ENCODE measurements around the gene RAB13. TPM values are rescaled to one million over a fixed set of nuclear protein-coding genes. Genes with fewer than 3 reads are reported as not detected.

Gene RAB13
- total RNA-seq, 1 experiment from 2014 or later: 50.7 TPM

- no peaks in the 10 kb centered on the region; the same call in 1 of the 2 replicates for H3K36me3 ChIP-seq (replicated peaks; ENCODE audit: control insufficient read depth, insufficient read depth, low read length)
- no peaks in the 10 kb centered on the region for H3K27me3 ChIP-seq (ENCODE audit: control insufficient read depth, insufficient read depth, low read length)
- DNase-seq: no peak
- peak overlapping the region; percentile 69 for H3K4me3 ChIP-seq (ENCODE audit: insufficient read depth, low read depth, low read length)
Observed at GRCh38 chr1:153968408-153968807, 17.7 kb downstream of the RAB13 start.

GRCh38 chr1:153968000-153968363 is 18.2 kb downstream of the RAB13 start:
- Histone ChIP-seq H3K4me3 (ENCODE audit: insufficient read depth, low read depth, low read length) (peak overlapping the region; percentile 69), H3K36me3 (replicated peaks; ENCODE audit: control insufficient read depth, insufficient read depth, low read length) (no peaks in the 10 kb centered on the region; the same call in 1 of the 2 replicates), H3K27me3 (ENCODE audit: control insufficient read depth, insufficient read depth, low read length) (no peaks in the 10 kb centered on the region)
- peak; percentile 55 for DNase-seq

GRCh38 chr1:153967107-153967999 is 18.8 kb downstream of the RAB13 start, which contains the start of gene CREB3L4:
Gene CREB3L4, plus strand, starts transcription at chr1:153967902. Its CDS starts 624 bp downstream, at chr1:153968526.
- peak; percentile 93 for DNase-seq
- Histone ChIP-seq H3K4me3 (ENCODE audit: insufficient read depth, low read depth, low read length) (peak within 1 kb of the TSS; percentile 69), H3K36me3 (replicated peaks; ENCODE audit: control insufficient read depth, insufficient read depth, low read length) (no peaks in the 10 kb centered on the region; the same call in 1 of the 2 replicates), H3K27me3 (ENCODE audit: control insufficient read depth, insufficient read depth, low read length) (no peaks in the 10 kb centered on the region)

- DNase-seq: peak; percentile 86
- no peaks in the 10 kb centered on the region for H3K27me3 ChIP-seq (ENCODE audit: control insufficient read depth, insufficient read depth, low read length)
Observed at GRCh38 chr1:153963850-153964331, 22.2 kb downstream of the RAB13 start.

DNA sequence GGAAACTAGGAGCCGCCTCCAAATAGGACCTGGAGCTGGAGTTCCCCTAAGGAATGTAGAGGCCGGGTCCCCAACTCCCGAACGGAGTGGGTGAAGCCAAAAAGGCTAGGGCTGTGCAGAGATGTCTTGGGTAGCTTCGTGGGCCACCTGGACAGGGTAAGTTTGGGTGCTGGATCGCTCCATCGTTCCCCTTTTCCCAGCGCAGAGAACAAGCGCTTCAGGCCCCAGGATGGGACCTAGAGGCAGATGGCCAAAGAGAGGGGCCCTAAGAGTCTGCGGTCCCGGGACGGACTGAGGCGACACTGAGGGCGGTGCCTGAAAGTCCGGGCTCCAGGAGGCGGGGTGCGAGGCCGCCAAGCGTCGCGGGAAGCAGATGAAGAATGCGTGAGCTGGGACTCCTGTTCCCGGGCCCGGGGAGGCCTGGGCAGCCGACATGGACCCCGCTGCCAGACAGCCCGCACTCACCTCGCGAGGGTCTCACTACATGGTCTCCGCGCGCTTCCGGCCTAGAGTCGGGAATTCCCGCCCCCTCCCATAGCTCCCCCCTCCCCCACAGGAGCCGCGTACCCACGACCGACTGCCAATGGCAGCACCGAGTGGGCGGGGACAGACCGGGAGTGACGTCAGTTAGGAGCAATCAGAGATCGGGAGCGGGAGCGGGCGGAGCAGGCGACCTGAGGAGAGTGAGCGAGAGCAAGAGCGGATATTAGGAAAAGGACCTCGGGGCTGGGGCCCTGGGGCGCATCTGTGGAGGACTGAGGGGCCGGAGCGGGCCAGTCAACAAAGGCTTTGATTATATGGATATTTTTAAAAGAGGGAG is 22.9 kb downstream of the RAB13 start, which contains the start of gene SLC39A1:
SLC39A1 (minus strand) TSS at position 508 of the 820 bp plus-strand sequence. CDS start 822 bp downstream, outside the sequence.
- Histone ChIP-seq H3K36me3 (replicated peaks; ENCODE audit: control insufficient read depth, insufficient read depth, low read length) (peaks cover 24% of the 10 kb centered on the region), H3K27me3 (ENCODE audit: control insufficient read depth, insufficient read depth, low read length) (no peaks in the 10 kb centered on the region), H3K4me3 (ENCODE audit: insufficient read depth, low read depth, low read length) (peak within 1 kb of the TSS; percentile 98)
- peak; percentile 98 for DNase-seq

More at GRCh38 chr1:153963850-153964331, 22.2 kb downstream of the RAB13 start:
- Histone ChIP-seq H3K4me3 (ENCODE audit: insufficient read depth, low read depth, low read length) (peak overlapping the region; percentile 53), H3K36me3 (replicated peaks; ENCODE audit: control insufficient read depth, insufficient read depth, low read length) (peaks cover 24% of the 10 kb centered on the region)

- H3K4me3 ChIP-seq (ENCODE audit: insufficient read depth, low read depth, low read length): peak overlapping the region; percentile 98
- DNase-seq: peak; percentile 60
- H3K27me3 ChIP-seq (ENCODE audit: control insufficient read depth, insufficient read depth, low read length): no peaks in the 10 kb centered on the region
- peaks cover 24% of the 10 kb centered on the region for H3K36me3 ChIP-seq (replicated peaks; ENCODE audit: control insufficient read depth, insufficient read depth, low read length)
Observed at GRCh38 chr1:153962088-153963029, 23.8 kb downstream of the RAB13 start.

DNA sequence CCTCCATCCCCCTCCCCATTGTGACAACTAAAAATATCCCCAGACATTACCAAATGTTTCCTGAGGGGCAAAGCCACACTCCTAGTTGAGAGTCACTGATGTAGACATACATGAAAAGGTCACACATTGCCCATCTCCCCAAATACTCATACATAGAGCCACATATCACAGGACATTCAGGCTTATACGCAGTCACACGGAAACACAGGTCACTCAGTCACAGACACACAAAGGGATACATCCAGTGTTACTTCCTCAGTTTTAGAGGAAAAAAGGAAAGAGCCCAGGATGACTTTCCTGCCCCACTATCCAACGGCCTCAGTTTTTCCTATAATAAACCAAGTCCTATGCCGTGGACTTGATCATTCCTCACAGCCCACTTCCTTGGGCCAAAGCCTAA is 24.7 kb downstream of the RAB13 start:
- Histone ChIP-seq H3K36me3 (replicated peaks; ENCODE audit: control insufficient read depth, insufficient read depth, low read length) (peaks cover 24% of the 10 kb centered on the region), H3K27me3 (ENCODE audit: control insufficient read depth, insufficient read depth, low read length) (no peaks in the 10 kb centered on the region), H3K4me3 (ENCODE audit: insufficient read depth, low read depth, low read length) (peak overlapping the region; percentile 98)
- DNase-seq: no peak

DNA sequence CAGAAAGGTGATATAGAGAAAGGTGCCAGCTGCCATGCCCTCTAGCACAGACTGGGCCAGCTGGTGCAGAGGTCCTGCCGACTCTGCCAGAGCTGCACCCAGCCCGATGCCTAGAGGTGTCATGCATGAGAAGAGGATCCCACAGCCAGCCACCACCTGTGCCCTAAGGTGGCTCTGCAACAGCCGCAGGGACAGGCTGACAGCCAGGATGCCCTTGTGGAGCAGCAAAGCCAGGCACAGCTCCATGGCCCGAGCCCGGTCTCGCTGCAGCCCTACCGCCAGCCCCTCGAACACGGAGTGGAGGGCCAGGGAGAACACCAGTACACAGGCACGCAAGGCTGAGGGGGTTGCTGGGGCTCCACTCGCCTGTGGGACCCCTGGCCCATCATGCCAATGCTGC is 25.9 kb downstream of the RAB13 start:
- H3K4me3 ChIP-seq (ENCODE audit: insufficient read depth, low read depth, low read length): no peak overlapping the region
- H3K27me3 ChIP-seq (ENCODE audit: control insufficient read depth, insufficient read depth, low read length): no peaks in the 10 kb centered on the region
- H3K36me3 ChIP-seq (replicated peaks; ENCODE audit: control insufficient read depth, insufficient read depth, low read length): peaks cover 24% of the 10 kb centered on the region
- DNase-seq: peak; percentile 7

DNA sequence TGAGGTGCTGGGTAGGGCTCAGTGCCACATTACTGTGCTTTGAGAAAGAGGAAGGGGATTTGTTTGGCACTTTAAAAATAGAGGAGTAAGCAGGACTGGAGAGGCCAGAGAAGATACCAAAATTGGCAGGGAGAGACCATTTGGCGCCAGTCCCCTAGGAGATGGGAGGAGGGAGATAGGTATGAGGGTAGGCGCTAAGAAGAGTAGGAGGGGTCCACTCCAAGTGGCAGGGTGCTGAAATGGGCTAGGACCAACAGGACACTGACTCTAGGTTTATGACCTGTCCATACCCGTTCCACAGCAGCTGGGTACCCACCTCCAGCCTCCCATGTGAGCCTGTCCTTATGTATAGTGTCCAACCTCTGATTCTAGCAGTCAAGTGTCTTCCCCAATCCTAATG is 26.7 kb downstream of the RAB13 start:
- peaks cover 24% of the 10 kb centered on the region for H3K36me3 ChIP-seq (replicated peaks; ENCODE audit: control insufficient read depth, insufficient read depth, low read length)
- H3K27me3 ChIP-seq (ENCODE audit: control insufficient read depth, insufficient read depth, low read length): no peaks in the 10 kb centered on the region
- no peak overlapping the region for H3K4me3 ChIP-seq (ENCODE audit: insufficient read depth, low read depth, low read length)
- peak; percentile 41 for DNase-seq

GRCh38 chr1:153958961-153959260 is 27.2 kb downstream of the RAB13 start:
- no peak for DNase-seq
- no peak overlapping the region; the same call in 1 of the 2 replicates for H3K4me3 ChIP-seq (ENCODE audit: insufficient read depth, low read depth, low read length)
- H3K36me3 ChIP-seq (replicated peaks; ENCODE audit: control insufficient read depth, insufficient read depth, low read length): peaks cover 24% of the 10 kb centered on the region
- no peaks in the 10 kb centered on the region for H3K27me3 ChIP-seq (ENCODE audit: control insufficient read depth, insufficient read depth, low read length)

- H3K36me3 ChIP-seq (replicated peaks; ENCODE audit: control insufficient read depth, insufficient read depth, low read length): peaks cover 25% of the 10 kb centered on the region
- H3K4me3 ChIP-seq (ENCODE audit: insufficient read depth, low read depth, low read length): peak within 1 kb of the TSS; percentile 97
- no peaks in the 10 kb centered on the region for H3K27me3 ChIP-seq (ENCODE audit: control insufficient read depth, insufficient read depth, low read length)
- peak; percentile 98 for DNase-seq
Observed at GRCh38 chr1:153958111-153958960, 27.8 kb downstream of the RAB13 start, which contains the start of gene CRTC2. Gene CRTC2, minus strand, starts transcription at chr1:153958612. Its CDS starts 115 bp downstream, at chr1:153958497.

GRCh38 chr1:153957744-153958110 is 28.4 kb downstream of the RAB13 start:
- no peak for DNase-seq
- Histone ChIP-seq H3K4me3 (ENCODE audit: insufficient read depth, low read depth, low read length) (peak overlapping the region; percentile 97), H3K27me3 (ENCODE audit: control insufficient read depth, insufficient read depth, low read length) (no peaks in the 10 kb centered on the region)

More at GRCh38 chr1:153957744-153958110, 28.4 kb downstream of the RAB13 start:
- peaks cover 25% of the 10 kb centered on the region for H3K36me3 ChIP-seq (replicated peaks; ENCODE audit: control insufficient read depth, insufficient read depth, low read length)

Measured in H7 (cell line).